Measurements from ENCODE around the gene MAP4K1. TPM values are rescaled to one million over a fixed set of nuclear protein-coding genes. Genes with fewer than 3 reads are reported as not detected.
"Not testable (repeated sequence)": the region's sequence is repeated elsewhere in the genome, so short reads cannot be mapped to it uniquely, and the experiment has no call there.

Gene MAP4K1
- total RNA-seq, 1 donor: 29.1 TPM

- Histone ChIP-seq H3K9me3 (ENCODE audit: low read depth, low read length) (no peaks in the 10 kb centered on the region), H3K4me3 (ENCODE audit: low read length) (peak within 1 kb of the TSS; percentile 73), H3K27me3 (ENCODE audit: insufficient read depth, low read length) (no peaks in the 10 kb centered on the region), H3K4me1 (ENCODE audit: insufficient read depth, low read length) (peaks cover 44% of the 10 kb centered on the region)
Observed at GRCh38 chr19:38618590-38619360, 1.0 kb upstream of the MAP4K1 start, which contains the start of gene EIF3K. TSS of gene EIF3K (plus strand) at chr19:38619188. CDS start at chr19:38619269, 81 bp downstream.

- Histone ChIP-seq H3K9me3 (ENCODE audit: low read depth, low read length) (no peaks in the 10 kb centered on the region), H3K4me3 (ENCODE audit: low read length) (peak overlapping the region; percentile 73), H3K27me3 (ENCODE audit: insufficient read depth, low read length) (no peaks in the 10 kb centered on the region), H3K4me1 (ENCODE audit: insufficient read depth, low read length) (peaks cover 44% of the 10 kb centered on the region)
Observed at GRCh38 chr19:38617283-38617763, 430 bp downstream of the MAP4K1 start.

- Histone ChIP-seq H3K9me3 (ENCODE audit: low read depth, low read length) (no peaks in the 10 kb centered on the region), H3K4me1 (ENCODE audit: insufficient read depth, low read length) (peaks cover 44% of the 10 kb centered on the region), H3K4me3 (ENCODE audit: low read length) (no peak overlapping the region), H3K27me3 (ENCODE audit: insufficient read depth, low read length) (no peaks in the 10 kb centered on the region)
Observed at GRCh38 chr19:38616265-38616664, 1.5 kb downstream of the MAP4K1 start.

GRCh38 chr19:38615007-38615581, 2.7 kb downstream of the MAP4K1 start:
- H3K4me3 ChIP-seq (ENCODE audit: low read length): no peak overlapping the region

GRCh38 chr19:38614289-38614688, 3.5 kb downstream of the MAP4K1 start:
- Histone ChIP-seq H3K27me3 (ENCODE audit: insufficient read depth, low read length) (no peaks in the 10 kb centered on the region), H3K4me3 (ENCODE audit: low read length) (no peak overlapping the region), H3K4me1 (ENCODE audit: insufficient read depth, low read length) (peaks cover 34% of the 10 kb centered on the region), H3K9me3 (ENCODE audit: low read depth, low read length) (no peaks in the 10 kb centered on the region)

More at GRCh38 chr19:38615007-38615581, 2.7 kb downstream of the MAP4K1 start:
- peaks cover 42% of the 10 kb centered on the region for H3K4me1 ChIP-seq (ENCODE audit: insufficient read depth, low read length)
- H3K27me3 ChIP-seq (ENCODE audit: insufficient read depth, low read length): no peaks in the 10 kb centered on the region
- H3K9me3 ChIP-seq (ENCODE audit: low read depth, low read length): no peaks in the 10 kb centered on the region

- Histone ChIP-seq H3K4me1 (ENCODE audit: insufficient read depth, low read length) (no peaks in the 10 kb centered on the region), H3K4me3 (ENCODE audit: low read length) (no peak overlapping the region), H3K9me3 (ENCODE audit: low read depth, low read length) (no peaks in the 10 kb centered on the region), H3K27me3 (ENCODE audit: insufficient read depth, low read length) (no peaks in the 10 kb centered on the region)
Observed at GRCh38 chr19:38606131-38606530, 11.6 kb downstream of the MAP4K1 start.

- not testable (repeated sequence) for H3K27me3 ChIP-seq (ENCODE audit: insufficient read depth, low read length); H3K4me1 ChIP-seq (ENCODE audit: insufficient read depth, low read length); H3K9me3 ChIP-seq (ENCODE audit: low read depth, low read length); H3K4me3 ChIP-seq (ENCODE audit: low read length)
Observed at GRCh38 chr19:38602856-38603255, 14.9 kb downstream of the MAP4K1 start.

- no peaks in the 10 kb centered on the region for H3K9me3 ChIP-seq (ENCODE audit: low read depth, low read length)
- H3K27me3 ChIP-seq (ENCODE audit: insufficient read depth, low read length): no peaks in the 10 kb centered on the region
- H3K4me1 ChIP-seq (ENCODE audit: insufficient read depth, low read length): no peaks in the 10 kb centered on the region
- H3K4me3 ChIP-seq (ENCODE audit: low read length): no peak overlapping the region
Observed at GRCh38 chr19:38599722-38600121, 18.0 kb downstream of the MAP4K1 start.

- no peaks in the 10 kb centered on the region for H3K27me3 ChIP-seq (ENCODE audit: insufficient read depth, low read length)
- no peaks in the 10 kb centered on the region for H3K4me1 ChIP-seq (ENCODE audit: insufficient read depth, low read length)
- H3K4me3 ChIP-seq (ENCODE audit: low read length): no peak overlapping the region
- no peaks in the 10 kb centered on the region for H3K9me3 ChIP-seq (ENCODE audit: low read depth, low read length)
Observed at GRCh38 chr19:38597075-38597474, 20.7 kb downstream of the MAP4K1 start.

GRCh38 chr19:38596057-38596981, 21.4 kb downstream of the MAP4K1 start:
- Histone ChIP-seq H3K4me1 (ENCODE audit: insufficient read depth, low read length) (no peaks in the 10 kb centered on the region), H3K4me3 (ENCODE audit: low read length) (no peak overlapping the region), H3K9me3 (ENCODE audit: low read depth, low read length) (no peaks in the 10 kb centered on the region), H3K27me3 (ENCODE audit: insufficient read depth, low read length) (no peaks in the 10 kb centered on the region)

GRCh38 chr19:38592940-38593339, 24.8 kb downstream of the MAP4K1 start:
- no peaks in the 10 kb centered on the region for H3K4me1 ChIP-seq (ENCODE audit: insufficient read depth, low read length)
- no peaks in the 10 kb centered on the region for H3K9me3 ChIP-seq (ENCODE audit: low read depth, low read length)
- H3K27me3 ChIP-seq (ENCODE audit: insufficient read depth, low read length): no peaks in the 10 kb centered on the region
- H3K4me3 ChIP-seq (ENCODE audit: low read length): no peak overlapping the region

- Histone ChIP-seq H3K27me3 (ENCODE audit: insufficient read depth, low read length) (no peaks in the 10 kb centered on the region), H3K4me3 (ENCODE audit: low read length) (no peak overlapping the region), H3K4me1 (ENCODE audit: insufficient read depth, low read length) (peaks cover 7% of the 10 kb centered on the region), H3K9me3 (ENCODE audit: low read depth, low read length) (no peaks in the 10 kb centered on the region)
Observed at GRCh38 chr19:38588041-38588440, 29.7 kb downstream of the MAP4K1 start.

- H3K4me3 ChIP-seq (ENCODE audit: low read length): no peak overlapping the region
- peaks cover 7% of the 10 kb centered on the region for H3K4me1 ChIP-seq (ENCODE audit: insufficient read depth, low read length)
- no peaks in the 10 kb centered on the region for H3K9me3 ChIP-seq (ENCODE audit: low read depth, low read length)
- no peaks in the 10 kb centered on the region for H3K27me3 ChIP-seq (ENCODE audit: insufficient read depth, low read length)
Observed at GRCh38 chr19:38587562-38587961, 30.2 kb downstream of the MAP4K1 start.

GRCh38 chr19:38583985-38584305, 33.8 kb downstream of the MAP4K1 start:
- Histone ChIP-seq H3K4me3 (ENCODE audit: low read length) (no peak overlapping the region), H3K27me3 (ENCODE audit: insufficient read depth, low read length) (no peaks in the 10 kb centered on the region), H3K4me1 (ENCODE audit: insufficient read depth, low read length) (peaks cover 7% of the 10 kb centered on the region), H3K9me3 (ENCODE audit: low read depth, low read length) (no peaks in the 10 kb centered on the region)

All from mononuclear cell (primary cell).